CD4-positive, CD25-positive, alpha-beta regulatory T cell (primary cell): ENCODE data around the gene SH3TC1. TPM values are rescaled to one million over a fixed set of nuclear protein-coding genes. Genes with fewer than 3 reads are reported as not detected.

Experiments used
- ATAC-seq, 2 donors: fragments of 150-1000 bp; cut with Tn5 transposase; one replicate each; pipeline ENCODE4 v1.10.0; 2021; ENCODE audit warnings: low read depth in 2 of 2, moderate number of reproducible peaks in 2 of 2, moderate library complexity in 1 of 2
- DNase-seq, 3 donors: peaks; one replicate each; pipeline versions ENCODE4 v3.0.0 to v3.0.0-alpha.2; 2012 to 2022; ENCODE audit warnings: mixed read lengths in 1 of 3
- H3K27ac ChIP-seq: one replicate; pipeline ENCODE4 v1.7.0; 2013; ENCODE audit warnings: mild to moderate bottlenecking, low read length; ENCODE audit not compliant: insufficient read depth, poor library complexity, severe bottlenecking
- H3K27me3 ChIP-seq: one replicate; pipeline ENCODE4 v1.7.0; 2013; ENCODE audit warnings: low read length; ENCODE audit not compliant: control insufficient read depth, insufficient read depth
- H3K36me3 ChIP-seq: one replicate; pipeline ENCODE4 v1.7.0; 2013; ENCODE audit warnings: mild to moderate bottlenecking, low read length, moderate library complexity; ENCODE audit not compliant: control insufficient read depth, insufficient read depth
- H3K4me1 ChIP-seq: 2 replicates; pipeline ENCODE4 v1.7.0; 2013; ENCODE audit warnings: mild to moderate bottlenecking, low read length; ENCODE audit not compliant: insufficient read depth, control insufficient read depth, poor library complexity, severe bottlenecking
- H3K4me3 ChIP-seq: one replicate; pipeline ENCODE4 v1.7.0; 2013; ENCODE audit warnings: low read depth, mild to moderate bottlenecking, low read length, moderate library complexity
- H3K9me3 ChIP-seq, 2 experiments: 1 replicate in 1 of 2; 2 replicates in 1 of 2; pipeline ENCODE4 v1.7.0; 2013; ENCODE audit warnings: low read length in 2 of 2, mild to moderate bottlenecking in 1 of 2, moderate library complexity in 1 of 2; ENCODE audit not compliant: control insufficient read depth in 2 of 2
- H3K27ac Mint-ChIP-seq, 3 donors: one replicate each; pipeline ENCODE4 v1.8.0; 2020 to 2022; ENCODE audit warnings: mild to moderate bottlenecking in 3 of 3, mixed read lengths in 3 of 3, moderate library complexity in 2 of 3
- H3K27me3 Mint-ChIP-seq: one replicate; pipeline ENCODE4 v1.8.0; 2022; ENCODE audit warnings: mild to moderate bottlenecking, mixed read lengths
- H3K36me3 Mint-ChIP-seq: one replicate; pipeline ENCODE4 v1.8.0; 2020; ENCODE audit warnings: mixed read lengths
- H3K4me1 Mint-ChIP-seq, 4 donors: one replicate each; pipeline ENCODE4 v1.8.0; 2020 to 2022; ENCODE audit warnings: mixed read lengths in 4 of 4, mild to moderate bottlenecking in 1 of 4
- H3K4me3 Mint-ChIP-seq, 4 donors: one replicate each; pipeline ENCODE4 v1.8.0; 2020 to 2022; ENCODE audit warnings: mild to moderate bottlenecking in 4 of 4, mixed read lengths in 4 of 4, moderate library complexity in 3 of 4
- H3K9me3 Mint-ChIP-seq, 7 donors: one replicate each; pipeline ENCODE4 v1.8.0; 2020 to 2022; ENCODE audit warnings: mixed read lengths in 7 of 7, mild to moderate bottlenecking in 3 of 7, moderate library complexity in 2 of 7
- polyA plus RNA-seq, 4 donors: library from polyadenylated mRNA; unstranded; fragments of 300-500 nt; fragmentation: Illumina TruSeq; gene quantifications; one replicate each; pipeline ENCODE4 v1.2.3, GENCODE V29; 2021
- total RNA-seq: library from RNA; stranded (reverse); gene quantifications from one replicate; pipeline ENCODE4 v1.2.3, GENCODE V29; 2022

Gene SH3TC1
- total and polyA plus RNA-seq, 5 donors from 2014 or later = 10.6 to 125 (median 15.4) TPM

- no peak for ATAC-seq
- Histone ChIP-seq H3K4me1 (no peaks in the 10 kb centered on the region), H3K9me3 (no peaks in the 10 kb centered on the region), H3K36me3 (no peaks in the 10 kb centered on the region), H3K4me3 (no peak overlapping the region), H3K27ac (no peak overlapping the region), H3K27me3 (no peaks in the 10 kb centered on the region)
- no peaks in the 10 kb centered on the region for H3K27me3 Mint-ChIP-seq
- no peak for DNase-seq
- no peaks in the 10 kb centered on the region for H3K9me3 Mint-ChIP-seq
- H3K36me3 Mint-ChIP-seq = no peaks in the 10 kb centered on the region
- no peak overlapping the region for H3K4me3 Mint-ChIP-seq
- no peak overlapping the region for H3K27ac Mint-ChIP-seq
- peaks cover 0 to 3% (median 0%) of the 10 kb centered on the region in 4 donors for H3K4me1 Mint-ChIP-seq
These were observed 21.1 kb upstream of the SH3TC1 start for GRCh38 chr4:8177956-8178355.

GRCh38 chr4:8179074-8179473 lies 20.0 kb upstream of the SH3TC1 start:
- H3K36me3 ChIP-seq = no peaks in the 10 kb centered on the region
- H3K27me3 ChIP-seq = no peaks in the 10 kb centered on the region
- H3K9me3 Mint-ChIP-seq = no peaks in the 10 kb centered on the region
- no peaks in the 10 kb centered on the region for H3K4me1 ChIP-seq
- peaks cover 0 to 3% (median 0%) of the 10 kb centered on the region in 4 donors for H3K4me1 Mint-ChIP-seq
- ATAC-seq (no peak), DNase-seq (no peak)
- H3K27ac ChIP-seq = no peak overlapping the region
- no peak overlapping the region for H3K27ac Mint-ChIP-seq
- H3K4me3 ChIP-seq = no peak overlapping the region
- no peaks in the 10 kb centered on the region for H3K27me3 Mint-ChIP-seq
- H3K36me3 Mint-ChIP-seq = no peaks in the 10 kb centered on the region
- H3K4me3 Mint-ChIP-seq = no peak overlapping the region
- H3K9me3 ChIP-seq = no peaks in the 10 kb centered on the region

- Mint-ChIP-seq H3K36me3 (no peaks in the 10 kb centered on the region), H3K27ac (no peak overlapping the region), H3K9me3 (no peaks in the 10 kb centered on the region), H3K4me1 (peaks cover 0 to 3% (median 0%) of the 10 kb centered on the region in 4 donors), H3K4me3 (no peak overlapping the region), H3K27me3 (no peaks in the 10 kb centered on the region)
- Histone ChIP-seq H3K27me3 (no peaks in the 10 kb centered on the region), H3K36me3 (no peaks in the 10 kb centered on the region), H3K27ac (no peak overlapping the region), H3K4me1 (no peaks in the 10 kb centered on the region), H3K9me3 (no peaks in the 10 kb centered on the region), H3K4me3 (no peak overlapping the region)
- no peak for ATAC-seq
- DNase-seq = no peak
These were observed 19.3 kb upstream of the SH3TC1 start for GRCh38 chr4:8179771-8180170.

- Histone ChIP-seq H3K9me3 (no peaks in the 10 kb centered on the region), H3K27me3 (no peaks in the 10 kb centered on the region), H3K27ac (no peak overlapping the region), H3K4me1 (no peaks in the 10 kb centered on the region), H3K4me3 (no peak overlapping the region), H3K36me3 (no peaks in the 10 kb centered on the region)
- Mint-ChIP-seq H3K4me3 (no peak overlapping the region), H3K4me1 (peaks cover 0 to 3% (median 0%) of the 10 kb centered on the region in 4 donors), H3K27ac (peak overlapping the region in 2 of 3 donors; percentile 1 to 68), H3K9me3 (no peaks in the 10 kb centered on the region), H3K27me3 (no peaks in the 10 kb centered on the region), H3K36me3 (no peaks in the 10 kb centered on the region)
- no peak for DNase-seq
- no peak for ATAC-seq
These were observed 18.6 kb upstream of the SH3TC1 start for GRCh38 chr4:8180310-8181093.

- Histone ChIP-seq H3K4me3 (no peak overlapping the region), H3K36me3 (no peaks in the 10 kb centered on the region), H3K4me1 (no peaks in the 10 kb centered on the region), H3K27me3 (no peaks in the 10 kb centered on the region), H3K9me3 (no peaks in the 10 kb centered on the region), H3K27ac (no peak overlapping the region)
- Mint-ChIP-seq H3K4me1 (peaks cover 0 to 3% (median 0%) of the 10 kb centered on the region in 4 donors), H3K9me3 (no peaks in the 10 kb centered on the region), H3K27me3 (no peaks in the 10 kb centered on the region), H3K36me3 (no peaks in the 10 kb centered on the region), H3K4me3 (no peak overlapping the region), H3K27ac (peak overlapping the region in 1 of 3 donors; percentile 68)
- DNase-seq (no peak), ATAC-seq (no peak)
These were observed 18.0 kb upstream of the SH3TC1 start for GRCh38 chr4:8181119-8181518.

- peaks cover 6% of the 10 kb centered on the region for H3K27me3 Mint-ChIP-seq
- H3K27ac Mint-ChIP-seq = no peak overlapping the region
- H3K9me3 Mint-ChIP-seq = no peaks in the 10 kb centered on the region
- ATAC-seq (no peak), DNase-seq (no peak)
- no peaks in the 10 kb centered on the region for H3K27me3 ChIP-seq
- H3K4me3 ChIP-seq = no peak overlapping the region
- H3K4me3 Mint-ChIP-seq = no peak overlapping the region
- H3K4me1 Mint-ChIP-seq = peaks cover 0 to under 1% (median 0%) of the 10 kb centered on the region in 4 donors
- no peak overlapping the region for H3K27ac ChIP-seq
- no peaks in the 10 kb centered on the region for H3K36me3 Mint-ChIP-seq
- H3K9me3 ChIP-seq = no peaks in the 10 kb centered on the region
- H3K36me3 ChIP-seq = no peaks in the 10 kb centered on the region
- H3K4me1 ChIP-seq = no peaks in the 10 kb centered on the region
These were observed 17.2 kb upstream of the SH3TC1 start for GRCh38 chr4:8181844-8182243.

GRCh38 chr4:8182294-8182693 lies 16.8 kb upstream of the SH3TC1 start:
- peaks cover 9% of the 10 kb centered on the region for H3K27me3 Mint-ChIP-seq
- H3K9me3 Mint-ChIP-seq = no peaks in the 10 kb centered on the region
- H3K27me3 ChIP-seq = no peaks in the 10 kb centered on the region
- no peak overlapping the region for H3K4me3 ChIP-seq
- no peaks in the 10 kb centered on the region for H3K9me3 ChIP-seq
- no peaks in the 10 kb centered on the region for H3K36me3 ChIP-seq
- H3K4me1 Mint-ChIP-seq = no peaks in the 10 kb centered on the region
- no peak for ATAC-seq
- no peak overlapping the region for H3K27ac Mint-ChIP-seq
- no peak for DNase-seq
- no peak overlapping the region for H3K4me3 Mint-ChIP-seq
- no peaks in the 10 kb centered on the region for H3K36me3 Mint-ChIP-seq
- H3K4me1 ChIP-seq = no peaks in the 10 kb centered on the region
- H3K27ac ChIP-seq = no peak overlapping the region
